ENCODE measurements around the gene OR14J1.
"Not testable (repeated sequence)": the region's sequence is repeated elsewhere in the genome, so short reads cannot be mapped to it uniquely, and the experiment has no call there.

OR14J1 gene

DNA sequence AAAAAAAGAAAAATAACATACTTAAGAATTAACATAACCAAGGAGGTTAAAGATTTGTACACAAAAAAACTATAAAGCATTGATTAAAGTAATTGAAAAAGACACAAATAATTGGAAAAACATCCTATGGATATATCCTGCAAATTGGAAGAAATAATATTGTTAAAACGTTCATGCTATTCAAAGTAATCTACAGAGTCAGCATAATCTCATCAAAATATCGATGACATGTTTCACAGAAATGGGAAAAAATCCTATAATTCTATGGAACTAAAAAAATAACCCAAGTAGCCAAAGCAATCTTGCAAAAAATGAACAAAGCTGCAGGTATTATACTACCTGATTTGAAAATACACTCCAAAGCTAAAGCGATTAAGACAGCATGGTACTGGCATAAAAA is 43.9 kb downstream of the OR14J1 start:
- DNase-seq (ENCODE audit: extremely low spot score) = no peak
- TF ChIP-seq FOXA1 (IDR thresholded peaks at IDR 0.05) = no peak
- no peak for TF ChIP-seq ARNT (IDR thresholded peaks at IDR 0.05)
- TF ChIP-seq L3MBTL2 (conservative IDR thresholded peaks at IDR 0.05) = no peak
- POLR2A ChIA-PET = no interaction called here
- CTCF ChIA-PET = no interaction called here

DNA sequence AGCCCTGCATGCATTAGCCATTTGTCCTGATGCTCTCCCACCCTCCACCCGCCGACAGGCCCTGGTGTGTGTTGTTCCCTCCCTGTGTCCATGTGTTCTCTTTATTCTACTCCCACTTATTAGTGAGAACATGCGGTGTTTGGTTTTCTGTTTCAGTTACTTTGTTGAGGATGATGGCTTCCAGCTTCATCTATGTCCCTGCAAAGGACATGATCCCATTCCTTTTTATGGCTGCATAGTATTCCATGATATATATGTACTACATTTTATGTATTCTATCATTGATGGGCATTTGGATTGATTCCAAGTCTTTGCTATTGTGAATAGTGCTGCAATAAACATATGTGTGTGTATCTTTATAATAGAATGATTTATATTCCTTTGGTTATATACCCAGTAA is 47.8 kb downstream of the OR14J1 start:
- DNase-seq (ENCODE audit: extremely low spot score); CTCF ChIA-PET; POLR2A ChIA-PET: not testable (repeated sequence)

DNA sequence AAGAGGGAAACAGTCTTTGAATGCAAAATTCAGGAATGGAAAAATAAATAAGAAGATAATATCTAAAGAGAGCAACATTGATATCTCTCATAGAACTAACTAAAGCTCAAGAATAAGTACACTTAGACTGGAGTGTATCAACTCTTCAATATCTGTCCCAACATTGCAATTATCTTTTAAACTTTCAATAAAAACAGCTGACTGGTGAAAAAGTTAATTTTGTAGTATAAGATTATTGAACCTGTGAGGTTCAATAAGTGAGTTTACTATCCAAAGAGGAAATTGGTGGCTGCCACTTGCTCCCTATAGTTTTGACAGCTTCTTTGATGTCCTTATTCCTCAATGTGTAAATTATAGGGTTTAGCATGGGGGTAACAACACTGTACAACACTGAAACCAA is 53.5 kb downstream of the OR14J1 start:
- no peak for TF ChIP-seq SUZ12 (IDR thresholded peaks at IDR 0.05)
- POLR2A ChIA-PET = no interaction called here
- CTCF ChIA-PET = no interaction called here

DNA sequence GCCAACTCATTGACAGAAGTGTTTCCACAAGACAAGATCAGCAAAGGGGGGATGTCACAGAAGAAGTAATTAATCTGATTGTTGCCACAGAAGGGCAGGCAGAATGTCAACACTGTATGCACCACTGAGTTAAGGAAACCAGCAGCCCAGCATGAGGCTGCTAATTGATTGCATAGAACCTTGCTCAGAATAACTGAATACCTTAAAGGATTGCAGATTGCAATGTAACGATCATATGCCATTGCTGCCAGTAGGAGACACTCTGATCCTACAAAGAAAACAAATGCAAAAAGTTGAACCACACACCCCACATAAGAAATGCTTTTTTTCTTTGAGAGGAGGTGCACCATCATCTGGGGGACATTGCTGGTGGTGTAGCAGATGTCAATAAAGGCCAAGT is 54.1 kb downstream of the OR14J1 start:
- ChIA-PET CTCF (no interaction called here), POLR2A (no interaction called here)

More for the DNA sequence above, 53.5 kb downstream of the OR14J1 start:
- DNase-seq (ENCODE audit: extremely low spot score) = no peak

More for the DNA sequence above, 54.1 kb downstream of the OR14J1 start:
- TF ChIP-seq BHLHE40 (IDR thresholded peaks at IDR 0.05; ENCODE audit: borderline replicate concordance) = no peak
- no peak for TF ChIP-seq L3MBTL2 (conservative IDR thresholded peaks at IDR 0.05)
- TF ChIP-seq HDGF (IDR thresholded peaks at IDR 0.05; ENCODE audit: borderline replicate concordance) = no peak
- TF ChIP-seq, protein P1, sequence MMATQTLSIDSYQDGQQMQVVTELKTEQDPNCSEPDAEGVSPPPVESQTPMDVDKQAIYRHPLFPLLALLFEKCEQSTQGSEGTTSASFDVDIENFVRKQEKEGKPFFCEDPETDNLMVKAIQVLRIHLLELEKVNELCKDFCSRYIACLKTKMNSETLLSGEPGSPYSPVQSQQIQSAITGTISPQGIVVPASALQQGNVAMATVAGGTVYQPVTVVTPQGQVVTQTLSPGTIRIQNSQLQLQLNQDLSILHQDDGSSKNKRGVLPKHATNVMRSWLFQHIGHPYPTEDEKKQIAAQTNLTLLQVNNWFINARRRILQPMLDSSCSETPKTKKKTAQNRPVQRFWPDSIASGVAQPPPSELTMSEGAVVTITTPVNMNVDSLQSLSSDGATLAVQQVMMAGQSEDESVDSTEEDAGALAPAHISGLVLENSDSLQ (IDR thresholded peaks at IDR 0.05) = no peak
- DNase-seq (ENCODE audit: extremely low spot score) = no peak
